Esophagus muscularis mucosa (tissue), 4 donors: Measurements from ENCODE around the gene TRIM62. TPM values are rescaled to one million over a fixed set of nuclear protein-coding genes. Genes with fewer than 3 reads are reported as not detected.

Source experiments
- DNase-seq: peaks from one replicate; pipeline ENCODE4 v3.0.0-alpha.2; 2017; ENCODE audit errors: extremely low spot score
- H3K27ac ChIP-seq, 4 donors: fragments of 200-600 bp; sonication (generic); replicated peaks in 1 of 4; 1 replicate in 3 of 4; 2 replicates in 1 of 4; pipeline ENCODE4 v1.5.1; 2016 to 2019; ENCODE audit warnings: mild to moderate bottlenecking in 1 of 4
- H3K27me3 ChIP-seq, 4 donors: fragments of 200-600 bp; sonication (generic); one replicate each; pipeline versions ENCODE4 v1.5.1 to v1.6.0; 2016 to 2019
- H3K36me3 ChIP-seq, 4 donors: fragments of 200-600 bp; sonication (generic); one replicate each; pipeline ENCODE4 v1.5.1; 2016 to 2019
- H3K4me1 ChIP-seq, 4 donors: fragments of 200-600 bp; sonication (generic); one replicate each; pipeline ENCODE4 v1.5.1; 2016 to 2019
- H3K4me3 ChIP-seq, 4 donors: fragments of 200-600 bp; sonication (generic); 1 replicate in 2 of 4; 2 replicates in 2 of 4; pipeline ENCODE4 v1.5.1; 2016 to 2019; ENCODE audit warnings: mild to moderate bottlenecking in 4 of 4, moderate library complexity in 1 of 4
- H3K9me3 ChIP-seq, 4 donors: fragments of 200-600 bp; sonication (generic); 1 replicate in 3 of 4; 2 replicates in 1 of 4; pipeline ENCODE4 v1.5.1; 2016 to 2019
- EP300 ChIP-seq: sonication (generic); formaldehyde crosslinking; IDR thresholded peaks from one replicate; pipeline ENCODE4 v1.6.1; 2017; ENCODE audit warnings: antibody characterized with exemption
- POLR2A ChIP-seq: fragments of 450-650 bp; IDR thresholded peaks from one replicate; pipeline ENCODE4 v1.6.1; 2017; ENCODE audit warnings: antibody characterized with exemption, moderate library complexity, mild to moderate bottlenecking, low read depth
- POLR2AphosphoS5 ChIP-seq, 2 donors: sonication (generic); formaldehyde crosslinking; IDR thresholded peaks; one replicate each; pipeline ENCODE4 v1.6.1; 2017; ENCODE audit warnings: antibody characterized with exemption in 2 of 2
- WGBS: methylation state at CpG from one replicate; pipeline ENCODE4 v1.1.5; 2018; 5-methylcytosine and 5-hydroxymethylcytosine counted together
- intact Hi-C: fragments of 100-400 bp; cut with DNase I; formaldehyde crosslinking; loops from one replicate; pipeline ENCODE4 v1.15.1; 2023
- total RNA-seq, 4 donors: library from RNA; depleted of rRNA; stranded (reverse); fragments of >200 nt; gene quantifications; one replicate each; pipeline versions ENCODE4 v1.1.0 to v1.2.1, GENCODE V29; 2016
- TF ChIP-seq, protein P1 (sequence below), 3 experiments: fragments of 200-600 bp in 2 of 3; fragments of 450-650 bp in 1 of 3; sonication (generic) in 2 of 3; IDR thresholded peaks; one replicate each; pipeline ENCODE4 v1.5.1; 2017 to 2019; ENCODE audit warnings: antibody characterized with exemption in 3 of 3, mild to moderate bottlenecking in 2 of 3, moderate library complexity in 1 of 3

TRIM62 gene
- total RNA-seq, 4 donors from 2014 or later, result 5.0 to 9.3 (median 7.8) TPM

DNA sequence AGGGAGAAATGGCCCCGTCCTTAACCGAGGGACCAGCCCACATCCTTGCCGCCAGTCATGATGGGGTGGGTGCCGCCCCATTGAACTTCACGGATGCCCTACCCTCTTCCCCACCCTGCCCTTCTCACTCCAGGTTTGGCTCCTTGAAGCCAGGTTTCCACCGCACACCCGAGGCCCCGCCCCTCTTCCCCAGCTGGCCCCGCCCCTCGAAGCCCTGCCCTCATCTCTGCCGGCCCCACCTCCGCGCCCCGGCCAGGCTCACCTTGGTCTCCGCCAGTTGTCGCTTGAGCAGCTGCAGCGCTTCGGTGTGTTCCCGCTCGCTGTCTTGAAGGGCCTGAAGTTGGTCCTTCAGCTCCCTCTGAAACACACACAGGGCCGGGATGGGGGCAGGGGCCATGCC, 16.6 kb downstream of the TRIM62 start:
- TF ChIP-seq, protein P1, sequence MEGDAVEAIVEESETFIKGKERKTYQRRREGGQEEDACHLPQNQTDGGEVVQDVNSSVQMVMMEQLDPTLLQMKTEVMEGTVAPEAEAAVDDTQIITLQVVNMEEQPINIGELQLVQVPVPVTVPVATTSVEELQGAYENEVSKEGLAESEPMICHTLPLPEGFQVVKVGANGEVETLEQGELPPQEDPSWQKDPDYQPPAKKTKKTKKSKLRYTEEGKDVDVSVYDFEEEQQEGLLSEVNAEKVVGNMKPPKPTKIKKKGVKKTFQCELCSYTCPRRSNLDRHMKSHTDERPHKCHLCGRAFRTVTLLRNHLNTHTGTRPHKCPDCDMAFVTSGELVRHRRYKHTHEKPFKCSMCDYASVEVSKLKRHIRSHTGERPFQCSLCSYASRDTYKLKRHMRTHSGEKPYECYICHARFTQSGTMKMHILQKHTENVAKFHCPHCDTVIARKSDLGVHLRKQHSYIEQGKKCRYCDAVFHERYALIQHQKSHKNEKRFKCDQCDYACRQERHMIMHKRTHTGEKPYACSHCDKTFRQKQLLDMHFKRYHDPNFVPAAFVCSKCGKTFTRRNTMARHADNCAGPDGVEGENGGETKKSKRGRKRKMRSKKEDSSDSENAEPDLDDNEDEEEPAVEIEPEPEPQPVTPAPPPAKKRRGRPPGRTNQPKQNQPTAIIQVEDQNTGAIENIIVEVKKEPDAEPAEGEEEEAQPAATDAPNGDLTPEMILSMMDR (IDR thresholded peaks at IDR 0.05), result no peak
- TF ChIP-seq EP300, result no peak
- no peak for TF ChIP-seq POLR2AphosphoS5 (IDR thresholded peaks at IDR 0.05)
- TF ChIP-seq POLR2A, result no peak
- H3K36me3 ChIP-seq, result peaks cover 0 to 27% (median 6%) of the 10 kb centered on the region in 4 donors
- H3K4me3 ChIP-seq, result no peak overlapping the region
- WGBS, result 87% methylated on average over 21 of the region's 21 CpGs
- no peak overlapping the region for H3K27ac ChIP-seq
- intact Hi-C loops, result no loop called here
- H3K27me3 ChIP-seq, result no peaks in the 10 kb centered on the region
- H3K9me3 ChIP-seq, result no peaks in the 10 kb centered on the region
- DNase-seq, result no peak
- peaks cover 14 to 25% (median 15%) of the 10 kb centered on the region in 4 donors for H3K4me1 ChIP-seq

DNA sequence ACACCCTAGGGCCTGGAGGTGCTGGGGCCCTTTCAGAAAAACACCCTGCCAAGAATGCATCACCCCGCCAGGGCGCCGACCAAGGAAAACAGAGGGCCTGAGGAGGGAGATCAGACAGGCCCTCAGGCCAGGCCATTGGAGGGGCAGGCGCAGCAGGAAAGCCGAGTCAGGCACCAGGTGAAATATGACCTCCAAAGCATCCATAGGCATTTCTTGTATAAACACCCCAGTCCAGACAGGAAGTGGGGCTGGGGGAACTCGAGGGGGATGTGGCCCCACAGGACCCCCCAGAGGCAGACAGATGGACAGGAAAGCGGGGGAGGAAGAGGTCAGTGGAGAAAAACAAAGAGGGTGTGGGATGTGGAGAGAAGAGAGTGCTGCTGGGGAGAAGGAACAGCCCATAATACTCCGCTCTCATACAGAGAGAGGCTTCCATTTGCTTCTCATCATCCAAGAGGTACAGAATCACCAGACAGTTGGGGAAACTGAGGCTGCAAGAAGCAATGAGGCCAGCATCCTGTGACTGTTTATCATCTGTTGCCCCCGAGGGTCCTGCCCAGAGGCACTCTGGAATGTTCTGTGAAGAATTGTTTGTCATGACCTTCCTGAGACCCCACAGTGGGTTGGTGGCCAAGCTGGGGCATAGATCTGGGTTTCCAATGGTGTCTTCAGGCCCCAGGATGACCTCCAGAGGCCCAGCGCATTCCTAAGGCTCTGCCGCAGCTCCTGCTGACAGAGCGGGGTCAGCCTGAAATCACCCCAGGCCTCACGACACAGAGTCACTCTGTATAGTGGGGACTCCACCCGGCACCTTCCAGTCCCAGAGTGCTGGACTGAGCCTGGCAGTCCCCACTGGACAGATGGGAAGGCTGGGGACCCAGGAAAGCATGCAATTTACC, 18.0 kb downstream of the TRIM62 start:
- Histone ChIP-seq H3K27me3 (no peaks in the 10 kb centered on the region), H3K27ac (no peak overlapping the region), H3K4me1 (peaks cover 11 to 16% (median 12%) of the 10 kb centered on the region in 4 donors), H3K36me3 (peaks cover 6 to 37% (median 11%) of the 10 kb centered on the region in 4 donors), H3K4me3 (no peak overlapping the region), H3K9me3 (no peaks in the 10 kb centered on the region)
- 75% methylated on average over 14 of the region's 14 CpGs for WGBS
- intact Hi-C loops, result no loop called here
- DNase-seq, result no peak
- TF ChIP-seq EP300, result no peak
- TF ChIP-seq, protein P1 (IDR thresholded peaks at IDR 0.05), result no peak
- TF ChIP-seq POLR2AphosphoS5 (IDR thresholded peaks at IDR 0.05), result no peak
- TF ChIP-seq POLR2A, result no peak

DNA sequence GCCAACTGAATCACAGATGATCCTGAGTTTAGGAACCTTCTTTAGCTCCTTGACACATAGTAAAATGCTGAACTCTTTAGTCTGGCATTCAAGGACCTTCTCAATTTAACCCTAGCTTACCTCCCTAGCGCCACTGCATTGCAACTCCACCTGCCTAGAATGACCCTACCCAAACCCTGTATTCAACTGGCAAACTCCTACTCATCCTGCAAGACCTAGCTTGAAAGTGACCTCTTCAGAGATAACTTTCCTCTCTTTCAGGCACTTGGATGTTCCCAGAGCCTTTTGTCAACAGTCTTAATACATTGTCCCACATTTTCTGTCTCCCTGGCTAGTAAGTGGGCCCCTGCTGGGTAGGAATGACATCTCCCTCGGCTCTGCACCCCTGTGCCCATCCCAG, 19.7 kb downstream of the TRIM62 start:
- WGBS, result 94% methylated on average over 2 of the region's 2 CpGs
- intact Hi-C loops, result no loop called here

DNA sequence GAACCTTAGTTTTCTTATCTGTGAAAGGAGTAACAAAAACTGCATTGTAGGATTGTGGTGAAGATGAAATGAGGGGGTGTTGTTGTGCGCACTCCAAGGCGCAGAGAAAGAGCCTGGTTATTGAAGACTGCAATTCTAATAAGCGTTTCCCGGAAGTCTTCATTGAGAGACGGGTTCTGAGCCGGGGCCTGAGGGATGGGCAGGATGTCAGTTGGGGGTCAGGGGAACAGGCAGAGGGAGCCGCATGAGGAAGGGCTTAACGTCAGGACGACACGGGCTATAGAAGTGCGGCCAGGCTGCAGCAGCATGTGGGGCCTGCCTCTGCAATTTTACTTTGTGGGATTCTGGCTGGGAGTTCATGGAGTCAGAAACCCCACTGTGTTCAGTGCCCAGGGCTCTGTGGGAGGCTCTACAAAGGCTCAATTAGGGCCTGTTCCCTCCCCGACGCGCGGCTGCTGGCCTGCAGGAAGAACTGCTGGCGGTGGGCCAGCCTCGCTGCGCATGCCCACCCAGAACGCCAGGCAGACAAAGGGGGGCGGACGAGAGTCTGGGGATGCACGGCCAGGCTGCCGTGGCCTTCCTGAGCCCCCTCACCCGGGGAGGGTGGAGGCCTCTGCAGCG, 20.7 kb downstream of the TRIM62 start:
- TF ChIP-seq EP300 (no peak), POLR2AphosphoS5 (IDR thresholded peaks at IDR 0.05) (peak in 1 of 2 donors; percentile 27)
- TF ChIP-seq, protein P1 (IDR thresholded peaks at IDR 0.05), result no peak
- intact Hi-C loops, result no loop called here
- peak overlapping the region in 1 of 4 donors; percentile 6 for H3K27ac ChIP-seq

More for the DNA sequence above, 19.7 kb downstream of the TRIM62 start:
- Histone ChIP-seq H3K36me3 (peaks cover 6 to 46% (median 21%) of the 10 kb centered on the region in 4 donors), H3K4me3 (no peak overlapping the region), H3K27me3 (no peaks in the 10 kb centered on the region), H3K9me3 (no peaks in the 10 kb centered on the region), H3K27ac (no peak overlapping the region), H3K4me1 (peaks cover 11 to 16% (median 12%) of the 10 kb centered on the region in 4 donors)
- TF ChIP-seq EP300, result no peak
- TF ChIP-seq, protein P1 (IDR thresholded peaks at IDR 0.05), result no peak
- no peak for TF ChIP-seq POLR2A
- no peak for TF ChIP-seq POLR2AphosphoS5 (IDR thresholded peaks at IDR 0.05)
- no peak for DNase-seq

More for the DNA sequence above, 20.7 kb downstream of the TRIM62 start:
- WGBS, result 38% methylated on average over 15 of the region's 25 CpGs
- Histone ChIP-seq H3K27me3 (no peaks in the 10 kb centered on the region), H3K4me3 (no peak overlapping the region), H3K4me1 (peaks cover 11 to 19% (median 14%) of the 10 kb centered on the region in 4 donors), H3K36me3 (peaks cover 6 to 43% (median 19%) of the 10 kb centered on the region in 4 donors), H3K9me3 (no peaks in the 10 kb centered on the region)
- no peak for DNase-seq
